ENCODE results near the gene ARHGEF28. TPM values are rescaled to one million over a fixed set of nuclear protein-coding genes. Genes with fewer than 3 reads are reported as not detected.

ARHGEF28 gene
- total and polyA plus RNA-seq, 2 of the 13 experiments (the other 11 are each of a cell fraction or from before 2014, with no cell fraction given), result 17.4 to 34.1 TPM

- TF ChIP-seq CENPX (CRISPR knock-in tag; IDR thresholded peaks at IDR 0.05) (no peak), MIER3 (CRISPR knock-in tag; IDR thresholded peaks at IDR 0.05; ENCODE audit: borderline replicate concordance) (0 out of 2 replicates have a peak, but pooled peaks have one; percentile 19), RXRB (CRISPR knock-in tag; IDR thresholded peaks at IDR 0.05; ENCODE audit: borderline replicate concordance) (0 out of 2 replicates have a peak, but pooled peaks have one; percentile 16), SMARCE1 (IDR thresholded peaks at IDR 0.05; ENCODE audit: borderline replicate concordance) (no peak), REST (IDR thresholded peaks at IDR 0.05; ENCODE audit: borderline replicate concordance in 1 of 2, low read depth in 1 of 2, low read length in 2 of 2) (no peak), TOPORS (CRISPR knock-in tag; IDR thresholded peaks at IDR 0.05) (0 out of 2 replicates have a peak, but pooled peaks have one; percentile 0), HDAC1 (CRISPR knock-in tag; IDR thresholded peaks at IDR 0.05) (peak; percentile 47), ZNF564 (CRISPR knock-in tag; IDR thresholded peaks at IDR 0.05) (0 out of 2 replicates have a peak, but pooled peaks have one; percentile 46), RARG (CRISPR knock-in tag; IDR thresholded peaks at IDR 0.05; ENCODE audit: low read depth) (no peak), ZNF431 (CRISPR knock-in tag; IDR thresholded peaks at IDR 0.05; ENCODE audit: borderline replicate concordance, low read depth) (no peak), ZSCAN25 (CRISPR knock-in tag; IDR thresholded peaks at IDR 0.05) (no peak), TERF1 (CRISPR knock-in tag; IDR thresholded peaks at IDR 0.05) (no peak), HMG20B (CRISPR knock-in tag; conservative IDR thresholded peaks at IDR 0.05) (no peak), SMC3 (IDR thresholded peaks at IDR 0.05; ENCODE audit: low read length) (no peak), FOXP1 (IDR thresholded peaks at IDR 0.05) (no peak), FOXP1 (CRISPR knock-in tag; IDR thresholded peaks at IDR 0.05) (peak; percentile 80), SOX6 (IDR thresholded peaks at IDR 0.05) (no peak), SOX6 (CRISPR knock-in tag; IDR thresholded peaks at IDR 0.05) (peak; percentile 85), NR2F1 (CRISPR knock-in tag; IDR thresholded peaks at IDR 0.05) (peak in 1 of 2 experiments; percentile 48; a peak in 1 of 4 replicates), ZNF367 (CRISPR knock-in tag; IDR thresholded peaks at IDR 0.05; ENCODE audit: borderline replicate concordance) (no peak), RXRA (CRISPR knock-in tag; IDR thresholded peaks at IDR 0.05) (no peak), POGK (CRISPR knock-in tag; conservative IDR thresholded peaks at IDR 0.05) (no peak), TBX3 (IDR thresholded peaks at IDR 0.05; ENCODE audit: borderline replicate concordance) (no peak; the same call in 1 of the 2 replicates), KDM4B (CRISPR knock-in tag; IDR thresholded peaks at IDR 0.05) (no peak), GATA4 (IDR thresholded peaks at IDR 0.05; ENCODE audit: borderline replicate concordance, low read depth) (no peak), ZNF605 (CRISPR knock-in tag; IDR thresholded peaks at IDR 0.05) (peak; percentile 43; the same call in 1 of the 2 replicates)
These were observed 37.3 kb downstream of the ARHGEF28 start (continued) for GRCh38 chr5:73663161-73663859.
